HG03097 (cell line): ENCODE measurements around the gene ZNF630.
"Not testable (repeated sequence)": the region's sequence is repeated elsewhere in the genome, so short reads cannot be mapped to it uniquely, and the experiment has no call there.

Experiments
- ATAC-seq: cut with Tn5 transposase; IDR thresholded peaks from one replicate; pipeline ENCODE4 v1.9.1; 2021; ENCODE audit not compliant: unreplicated experiment, low FRiP score

Gene ZNF630

DNA sequence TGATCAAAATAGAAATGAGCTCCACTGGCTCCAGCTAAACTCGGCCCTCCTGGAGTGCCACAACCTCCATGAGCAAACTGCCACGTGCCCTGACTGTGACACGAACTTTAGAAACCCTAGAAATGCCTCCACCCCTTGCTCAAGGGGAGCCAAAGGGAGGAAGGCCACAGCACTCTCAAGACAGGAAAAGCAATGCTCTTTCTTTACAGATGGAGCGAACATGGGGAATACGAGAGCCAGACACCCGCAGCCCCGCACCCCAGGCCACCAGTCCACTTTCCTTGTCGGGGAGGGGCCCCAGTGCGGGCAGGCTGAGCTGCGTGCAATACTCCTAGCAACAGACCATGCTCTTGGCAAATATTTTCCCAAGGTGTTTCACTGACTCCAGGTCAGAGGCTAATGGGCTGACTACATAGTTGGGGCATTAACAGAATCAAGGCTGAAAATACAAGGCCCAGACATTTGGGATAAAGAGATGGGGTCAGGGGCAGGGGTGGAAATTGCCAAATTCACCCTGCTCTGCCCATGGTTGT is 40.7 kb downstream of the ZNF630 start:
- not testable (repeated sequence) for ATAC-seq

DNA sequence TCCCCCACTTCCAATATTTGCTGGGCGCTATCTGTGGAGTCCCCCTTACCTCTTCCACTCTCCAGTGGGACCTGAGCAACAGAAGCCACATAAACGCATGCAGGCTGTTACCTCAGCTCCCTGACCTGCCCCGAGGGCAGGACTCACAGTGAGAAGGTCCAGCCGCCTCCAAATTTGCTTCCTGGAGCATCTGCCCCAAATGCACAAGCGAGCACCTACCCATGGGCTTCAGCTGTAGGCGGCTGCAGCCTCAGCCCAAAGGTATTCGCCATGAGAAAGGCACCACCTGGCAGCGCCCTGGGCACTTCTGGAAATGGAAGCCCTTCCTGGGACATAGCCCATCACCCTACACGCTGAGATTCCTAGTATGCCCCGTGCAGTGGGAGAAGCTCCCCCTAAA is 41.2 kb downstream of the ZNF630 start:
- ATAC-seq: no peak

DNA sequence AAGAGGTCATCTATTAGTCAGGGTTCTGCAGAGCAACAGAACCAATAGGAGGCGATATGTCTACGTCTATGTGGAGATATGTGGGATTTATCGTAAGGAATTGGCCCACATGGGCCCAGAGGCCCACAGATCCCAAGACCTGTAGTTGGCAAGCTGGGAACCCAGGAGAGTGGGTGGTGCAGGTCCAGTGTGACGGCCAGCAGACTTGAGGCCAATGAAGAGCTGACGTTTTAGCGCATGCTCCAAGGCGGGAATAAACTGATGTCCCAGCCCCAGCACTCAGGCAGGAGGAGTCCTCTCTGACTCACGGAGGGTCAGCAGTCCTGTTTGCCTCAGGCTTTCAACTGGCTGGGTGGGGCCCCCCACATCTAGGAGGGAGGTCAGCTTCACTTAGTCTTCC is 43.3 kb downstream of the ZNF630 start:
- ATAC-seq: no peak

DNA sequence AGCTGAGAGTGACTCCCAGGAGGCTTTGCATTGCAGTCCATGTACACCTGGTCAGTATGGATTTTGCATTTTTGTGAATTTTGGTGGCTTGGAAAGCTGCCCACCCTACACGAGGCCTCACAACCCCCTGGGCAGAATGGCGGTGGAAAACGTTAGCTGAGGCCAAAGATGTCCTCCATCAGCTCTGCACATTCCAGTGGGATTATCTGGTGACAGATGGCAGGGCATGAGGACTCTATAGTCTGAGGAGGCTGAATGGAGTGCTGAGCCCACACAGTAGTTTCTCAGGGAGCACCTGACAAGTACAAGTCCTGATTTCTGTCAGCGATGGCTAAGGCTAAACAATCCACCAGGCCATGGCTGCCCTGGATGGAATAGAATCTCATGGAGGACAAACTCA is 43.9 kb downstream of the ZNF630 start:
- ATAC-seq: not testable (repeated sequence)

DNA sequence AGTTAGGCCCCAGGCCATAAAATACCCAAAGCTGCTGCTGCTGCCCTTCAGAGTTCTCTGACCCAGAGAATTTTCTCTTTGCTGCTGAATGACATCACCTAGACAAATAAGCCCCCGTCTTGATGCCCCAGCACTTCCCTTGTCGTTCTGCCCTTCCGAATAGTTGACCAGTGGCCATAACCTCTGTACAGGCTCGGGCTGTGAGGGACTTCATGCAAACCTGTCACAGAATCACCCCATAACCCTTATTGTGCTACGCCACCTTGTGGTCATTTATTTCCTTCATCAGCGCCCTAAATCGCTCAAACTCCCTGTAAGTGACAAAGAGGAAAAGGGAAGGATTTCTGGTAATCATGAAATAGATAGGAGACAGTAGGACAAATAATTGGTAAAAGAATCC is 45.9 kb downstream of the ZNF630 start:
- ATAC-seq: no peak

DNA sequence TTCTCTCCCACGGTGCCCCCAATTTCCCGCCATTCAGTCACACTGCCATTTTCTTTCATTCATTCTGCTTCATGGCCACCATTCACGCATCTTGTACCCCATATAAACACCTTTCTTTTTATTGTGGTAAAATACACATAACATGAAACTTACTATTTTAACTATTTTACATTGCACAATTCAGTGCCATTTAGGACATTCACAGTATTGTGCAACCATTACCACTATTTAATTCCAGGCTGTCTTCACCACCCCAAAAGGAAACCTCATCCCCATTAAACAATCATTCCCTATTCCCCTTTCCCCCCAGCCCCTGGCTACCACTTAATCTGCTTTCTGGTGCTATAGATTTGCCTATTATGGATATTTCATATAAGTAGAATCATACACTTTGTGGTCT is 48.7 kb downstream of the ZNF630 start:
- ATAC-seq: no peak

DNA sequence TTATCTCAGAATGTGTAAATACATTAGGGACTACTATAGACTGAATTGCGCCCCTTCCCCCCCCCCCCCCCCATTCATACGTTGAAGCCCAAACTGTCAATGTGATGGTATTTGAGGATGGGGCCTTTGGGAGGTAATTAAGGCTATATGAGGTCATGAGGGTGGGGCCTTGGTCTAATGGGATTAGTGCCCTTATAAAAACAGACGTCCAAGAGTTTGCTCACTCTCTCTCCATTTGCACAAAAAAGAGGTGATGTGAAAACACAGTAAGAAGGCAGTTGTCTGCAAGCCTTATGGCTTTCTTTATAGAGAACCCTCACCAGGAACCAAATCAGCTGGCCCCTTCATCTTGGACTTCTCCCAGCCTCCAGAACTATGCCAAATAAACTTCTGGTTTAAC is 49.3 kb downstream of the ZNF630 start:
- ATAC-seq: no peak

DNA sequence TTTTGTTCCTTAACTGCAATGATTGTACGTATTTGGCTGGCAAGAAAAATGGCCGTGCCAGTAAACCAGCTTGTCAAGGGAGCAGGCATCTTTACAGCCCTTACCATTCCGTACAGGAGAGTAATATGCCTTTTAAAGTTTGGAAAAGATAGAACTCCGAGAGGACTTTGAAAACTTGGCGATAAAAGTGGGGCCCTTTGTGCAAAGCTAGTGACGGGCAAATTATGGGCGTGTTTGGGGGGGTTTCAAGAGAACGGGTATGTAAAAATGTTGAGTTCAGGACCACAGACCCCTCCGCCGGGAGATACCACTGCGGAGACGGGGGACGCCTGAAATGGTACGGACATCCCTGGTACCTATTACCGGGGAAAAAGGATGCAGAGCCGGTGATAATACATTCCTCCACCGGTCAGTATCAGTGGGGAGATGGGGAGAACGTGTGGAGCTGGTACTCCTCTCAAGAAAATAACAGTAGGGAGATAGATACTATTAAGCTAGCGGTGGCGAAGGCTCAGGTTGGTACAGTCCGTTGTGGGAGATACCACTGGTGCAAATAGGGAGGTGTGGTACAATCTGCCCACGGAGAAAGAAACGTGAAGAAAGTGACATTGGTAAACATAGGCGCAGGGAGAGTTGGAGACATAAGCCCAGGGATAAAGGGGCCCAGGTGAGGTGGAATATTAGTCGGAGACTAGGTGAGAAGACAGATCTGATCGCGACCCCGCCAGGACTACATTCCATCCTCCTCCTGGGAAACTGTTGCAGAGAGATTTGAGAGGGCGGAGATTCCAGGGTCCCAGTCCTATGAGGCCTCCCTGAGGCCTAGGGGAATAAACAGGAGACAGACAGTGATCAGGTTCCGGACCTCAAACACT is 50.2 kb downstream of the ZNF630 start:
- no peak for ATAC-seq

DNA sequence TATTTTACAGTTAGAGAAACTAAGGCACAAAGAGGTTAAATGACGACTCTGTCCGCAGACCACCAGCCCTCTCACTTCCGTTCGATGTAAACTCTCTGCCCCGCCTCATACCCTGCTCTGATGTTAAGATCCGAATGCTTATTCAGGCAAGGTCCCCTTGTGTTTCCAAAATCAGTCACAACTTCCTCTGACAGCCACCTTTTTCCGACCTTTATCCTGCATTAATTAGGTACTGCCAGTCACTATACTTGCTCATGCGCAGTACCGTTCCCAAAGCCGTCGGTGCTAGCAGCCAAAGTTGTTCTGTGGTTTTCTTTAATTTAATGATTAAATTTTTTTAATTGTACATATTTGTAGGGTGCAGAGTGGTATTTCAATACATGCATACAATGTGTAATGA is 51.0 kb downstream of the ZNF630 start:
- not testable (repeated sequence) for ATAC-seq

DNA sequence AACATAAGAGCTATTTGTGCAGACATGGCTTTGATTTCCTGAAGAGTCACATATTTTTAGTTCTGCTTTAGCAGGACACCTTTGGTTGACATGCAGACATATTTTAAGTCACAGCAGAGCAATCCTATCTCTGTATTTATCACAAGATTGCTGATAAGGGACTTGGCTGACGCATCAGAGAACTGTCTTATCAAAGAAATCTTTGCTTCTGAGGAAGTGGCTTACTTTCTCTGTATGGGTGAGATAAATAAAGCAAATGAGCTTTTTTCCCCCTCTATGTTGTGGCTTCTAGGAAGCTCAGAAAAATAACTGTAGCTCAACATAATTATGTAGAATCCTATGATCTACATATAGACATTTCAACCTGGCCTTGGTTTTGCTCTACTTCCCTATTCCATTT is 51.5 kb downstream of the ZNF630 start:
- ATAC-seq: not testable (repeated sequence)

DNA sequence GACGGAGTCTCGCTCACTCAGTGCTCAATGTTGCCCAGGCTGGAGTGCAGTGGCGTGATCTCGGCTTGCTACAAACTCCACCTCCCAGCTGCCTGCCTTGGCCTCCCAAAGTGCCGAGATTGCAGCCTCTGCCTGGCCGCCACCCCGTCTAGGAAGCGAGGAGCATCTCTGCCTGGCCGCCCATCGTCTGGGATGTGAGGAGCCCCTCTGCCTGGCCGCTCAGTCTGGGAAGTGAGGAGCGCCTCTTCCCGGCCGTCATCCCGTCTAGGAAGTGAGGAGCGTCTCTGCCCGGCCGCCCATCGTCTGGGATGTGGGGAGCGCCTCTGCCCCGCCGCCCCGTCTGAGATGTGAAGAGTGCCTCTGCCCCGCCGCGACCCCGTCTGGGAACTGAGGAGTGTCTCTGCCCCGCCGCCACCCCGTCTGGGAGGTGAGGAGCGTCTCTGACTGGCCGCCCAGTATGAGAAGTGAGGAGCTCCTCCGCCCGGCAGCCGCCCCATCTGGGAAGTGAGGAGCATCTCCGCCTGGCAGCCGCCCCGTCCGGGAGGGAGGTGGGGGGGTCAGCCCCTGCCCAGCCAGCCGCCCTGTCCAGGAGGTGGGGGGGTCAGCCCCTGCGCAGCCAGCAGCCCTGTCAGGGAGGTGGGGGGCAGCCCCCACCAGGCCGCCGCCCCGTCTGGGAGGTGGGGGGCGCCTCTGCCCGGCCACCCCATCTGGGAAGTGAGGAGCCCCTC is 54.7 kb downstream of the ZNF630 start:
- ATAC-seq: not testable (repeated sequence)

DNA sequence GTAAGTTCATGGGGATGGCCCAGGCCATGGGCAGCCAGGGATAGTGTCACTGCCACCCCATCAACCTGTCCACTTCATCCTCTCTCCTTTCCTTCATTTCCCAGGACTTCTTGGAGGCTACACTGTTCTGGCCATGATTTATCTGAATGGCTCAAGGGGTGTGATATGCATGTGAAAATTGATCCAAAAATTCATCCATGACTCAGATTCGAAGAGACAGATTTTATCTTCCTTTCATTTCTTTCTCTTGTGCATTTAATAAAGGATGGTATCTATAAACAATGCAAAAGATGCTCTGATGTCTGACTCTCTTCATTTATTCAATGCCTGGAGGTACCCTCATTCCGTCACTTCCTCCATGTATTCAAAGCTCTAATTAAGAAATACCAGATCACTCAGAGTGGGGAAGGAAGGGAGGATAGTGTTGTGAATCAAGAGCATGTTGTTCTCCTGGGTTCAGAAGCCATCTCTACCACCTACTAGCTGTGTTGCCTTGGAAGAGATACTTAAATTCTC is 61.9 kb downstream of the ZNF630 start:
- not testable (repeated sequence) for ATAC-seq
